Neural crest cell (in vitro differentiated cells): Measurements from ENCODE around the gene FHIP2A. TPM values are rescaled to one million over a fixed set of nuclear protein-coding genes. Genes with fewer than 3 reads are reported as not detected.
"Not testable (repeated sequence)": the region's sequence is repeated elsewhere in the genome, so short reads cannot be mapped to it uniquely, and the experiment has no call there.

Experiments used
- DNase-seq: peaks from one replicate; pipeline ENCODE4 v3.0.0; 2021; ENCODE audit warnings: low read depth, mixed read lengths, low spot score
- H3K27ac Mint-ChIP-seq: one replicate; pipeline ENCODE4 v1.8.0; 2021; ENCODE audit warnings: mild to moderate bottlenecking, mixed read lengths; ENCODE audit not compliant: unreplicated experiment
- H3K27me3 Mint-ChIP-seq: 2 replicates; pipeline ENCODE4 v1.8.0; 2021; ENCODE audit warnings: low read depth, mild to moderate bottlenecking, mixed read lengths
- H3K36me3 Mint-ChIP-seq: 2 replicates; pipeline ENCODE4 v1.8.0; 2021; ENCODE audit warnings: low read depth, mild to moderate bottlenecking, mixed read lengths
- H3K4me1 Mint-ChIP-seq: 2 replicates; pipeline ENCODE4 v1.8.0; 2021; ENCODE audit warnings: mixed read lengths
- H3K4me3 Mint-ChIP-seq: one replicate; pipeline ENCODE4 v1.8.0; 2021; ENCODE audit warnings: mild to moderate bottlenecking, mixed read lengths
- H3K9me3 Mint-ChIP-seq: 2 replicates; pipeline ENCODE4 v1.8.0; 2021; ENCODE audit warnings: mixed read lengths
- CTCF ChIP-seq: fragments of 200-600 bp; sonication (generic); conservative IDR thresholded peaks from 2 replicates; pipeline ENCODE4 v1.5.0; 2021; ENCODE audit warnings: antibody characterized with exemption, mild to moderate bottlenecking
- total RNA-seq: library from RNA; stranded (reverse); gene quantifications from 2 replicates; pipeline ENCODE4 v1.2.1, GENCODE V29; 2021

The FHIP2A gene
- total RNA-seq, 1 donor from 2014 or later = 17.0 TPM

- H3K27me3 Mint-ChIP-seq = no peaks in the 10 kb centered on the region
- TF ChIP-seq CTCF = no peak
- no peak overlapping the region for H3K27ac Mint-ChIP-seq
- no peak overlapping the region for H3K4me3 Mint-ChIP-seq
- DNase-seq = no peak
- no peaks in the 10 kb centered on the region for H3K9me3 Mint-ChIP-seq
- H3K4me1 Mint-ChIP-seq = no peaks in the 10 kb centered on the region
- H3K36me3 Mint-ChIP-seq = peaks cover 27% of the 10 kb centered on the region
Measured at GRCh38 chr10:114852197-114852596, 30.6 kb downstream of the FHIP2A start.

- Mint-ChIP-seq H3K36me3 (peaks cover 16% of the 10 kb centered on the region), H3K27ac (no peak overlapping the region), H3K9me3 (no peaks in the 10 kb centered on the region), H3K4me3 (no peak overlapping the region), H3K4me1 (no peaks in the 10 kb centered on the region), H3K27me3 (no peaks in the 10 kb centered on the region)
- no peak for DNase-seq
- no peak for TF ChIP-seq CTCF
Measured at GRCh38 chr10:114854906-114855305, 33.3 kb downstream of the FHIP2A start.

GRCh38 chr10:114855776-114856543 lies 34.4 kb downstream of the FHIP2A start:
- Mint-ChIP-seq H3K27me3 (no peaks in the 10 kb centered on the region), H3K36me3 (peaks cover 13% of the 10 kb centered on the region), H3K4me1 (no peaks in the 10 kb centered on the region), H3K4me3 (no peak overlapping the region), H3K27ac (no peak overlapping the region), H3K9me3 (no peaks in the 10 kb centered on the region)
- no peak for TF ChIP-seq CTCF
- DNase-seq = no peak

GRCh38 chr10:114856544-114857287 lies 35.1 kb downstream of the FHIP2A start:
- H3K27ac Mint-ChIP-seq = no peak overlapping the region
- H3K27me3 Mint-ChIP-seq = no peaks in the 10 kb centered on the region
- H3K4me1 Mint-ChIP-seq = no peaks in the 10 kb centered on the region
- no peak overlapping the region for H3K4me3 Mint-ChIP-seq
- H3K36me3 Mint-ChIP-seq = peaks cover 9% of the 10 kb centered on the region
- no peak for DNase-seq
- H3K9me3 Mint-ChIP-seq = no peaks in the 10 kb centered on the region
- TF ChIP-seq CTCF = no peak

- not testable (repeated sequence) for H3K36me3 Mint-ChIP-seq, H3K27ac Mint-ChIP-seq, H3K4me3 Mint-ChIP-seq, DNase-seq, H3K4me1 Mint-ChIP-seq, H3K9me3 Mint-ChIP-seq, H3K27me3 Mint-ChIP-seq
Measured at GRCh38 chr10:114857288-114857565, 35.6 kb downstream of the FHIP2A start.
